GM23338 (cell line): Measurements from ENCODE around the gene MANBA. TPM values are rescaled to one million over a fixed set of nuclear protein-coding genes. Genes with fewer than 3 reads are reported as not detected.

Experiments used
- ATAC-seq: fragments of 200-7000 bp; cut with Tn5 transposase; 3 replicates; pipeline ENCODE4 v1.9.1; 2020
- DNase-seq: peaks from one replicate; pipeline ENCODE4 v3.0.0-alpha.2; 2015; ENCODE audit warnings: low spot score
- H2AFZ ChIP-seq: fragments of 200-600 bp; sonication (generic); 2 replicates; pipeline ENCODE4 v1.8.0; 2016; ENCODE audit warnings: antibody characterized with exemption, mild to moderate bottlenecking, moderate library complexity
- H3F3A ChIP-seq: fragments of 200-600 bp; sonication (generic); replicated peaks from 2 replicates; pipeline ENCODE4 v1.8.0; 2017; ENCODE audit warnings: antibody characterized with exemption, mixed run types, low read depth
- H3K27ac ChIP-seq: fragments of 200-600 bp; sonication (generic); 2 replicates; pipeline ENCODE4 v1.6.1; 2016; ENCODE audit warnings: low read depth
- H3K27me3 ChIP-seq: fragments of 200-600 bp; sonication (generic); 2 replicates; pipeline ENCODE4 v1.8.0; 2016; ENCODE audit warnings: mild to moderate bottlenecking, mixed run types, moderate library complexity; ENCODE audit not compliant: insufficient read depth
- H3K36me3 ChIP-seq: fragments of 200-600 bp; sonication (generic); 2 replicates; pipeline ENCODE4 v1.8.0; 2016; ENCODE audit warnings: mild to moderate bottlenecking; ENCODE audit not compliant: insufficient read depth
- H3K4me1 ChIP-seq: fragments of 200-600 bp; sonication (generic); 2 replicates; pipeline ENCODE4 v1.8.0; 2016; ENCODE audit warnings: mild to moderate bottlenecking, moderate library complexity; ENCODE audit not compliant: insufficient read depth
- H3K4me2 ChIP-seq: fragments of 200-600 bp; sonication (generic); 2 replicates; pipeline ENCODE4 v1.7.1; 2017; ENCODE audit warnings: mixed run types
- H3K4me3 ChIP-seq: fragments of 200-600 bp; sonication (generic); 2 replicates; pipeline ENCODE4 v1.6.1; 2016; ENCODE audit warnings: mixed run types
- H3K79me2 ChIP-seq: fragments of 200-600 bp; sonication (generic); replicated peaks from 2 replicates; pipeline ENCODE4 v1.8.0; 2017; ENCODE audit warnings: mild to moderate bottlenecking; ENCODE audit not compliant: insufficient read depth
- H3K9me2 ChIP-seq: fragments of 200-600 bp; sonication (generic); 2 replicates; pipeline ENCODE4 v1.8.0; 2017; ENCODE audit not compliant: insufficient read depth
- H4K20me1 ChIP-seq: fragments of 200-600 bp; sonication (generic); replicated peaks from 2 replicates; pipeline ENCODE4 v1.8.0; 2017; ENCODE audit warnings: mild to moderate bottlenecking; ENCODE audit not compliant: insufficient read depth
- H3K27ac Mint-ChIP-seq: 2 replicates; pipeline ENCODE4 v1.8.0; 2020; ENCODE audit warnings: inconsistent platforms, mild to moderate bottlenecking, moderate library complexity, mixed read lengths
- H3K27me3 Mint-ChIP-seq: 3 replicates; pipeline ENCODE4 v1.8.0; 2022; ENCODE audit warnings: low read depth, mild to moderate bottlenecking, moderate library complexity, mixed read lengths, inconsistent platforms; ENCODE audit not compliant: insufficient read depth, poor library complexity
- H3K36me3 Mint-ChIP-seq: 3 replicates; pipeline ENCODE4 v1.8.0; 2021; ENCODE audit warnings: low read depth, mild to moderate bottlenecking, inconsistent platforms, moderate library complexity, mixed read lengths
- H3K4me1 Mint-ChIP-seq: 3 replicates; pipeline ENCODE4 v1.8.0; 2020; ENCODE audit warnings: mild to moderate bottlenecking, inconsistent platforms, mixed read lengths
- H3K4me3 Mint-ChIP-seq: 3 replicates; pipeline ENCODE4 v1.8.0; 2021; ENCODE audit warnings: moderate library complexity, mild to moderate bottlenecking, inconsistent platforms, mixed read lengths
- H3K9me3 Mint-ChIP-seq: 3 replicates; pipeline ENCODE4 v1.8.0; 2020; ENCODE audit warnings: moderate library complexity, mild to moderate bottlenecking, inconsistent platforms, mixed read lengths
- CREB1 ChIP-seq: fragments of 250-450 bp; sonication (Bioruptor Pico); IDR thresholded peaks from 2 replicates; pipeline ENCODE4 v1.5.0; 2020; ENCODE audit warnings: low read depth, mild to moderate bottlenecking, moderate library complexity
- CTCF ChIP-seq, 2 experiments: fragments of 200-600 bp in 1 of 2; sonication (generic) in 1 of 2; conservative IDR thresholded peaks; 2 replicates each; pipeline versions ENCODE4 v1.5.1 to v1.6.1; 2016 to 2017; ENCODE audit warnings: antibody characterized with exemption in 2 of 2, low read depth in 2 of 2, mild to moderate bottlenecking in 2 of 2, moderate library complexity in 1 of 2
- ETS1 ChIP-seq: IDR thresholded peaks from 2 replicates; pipeline ENCODE4 v1.6.1; 2016; ENCODE audit warnings: antibody characterized with exemption
- EZH2 ChIP-seq: fragments of 200-600 bp; sonication (generic); IDR thresholded peaks from one replicate; pipeline ENCODE4 v1.8.0; 2017; ENCODE audit warnings: antibody characterized with exemption, mild to moderate bottlenecking, low read depth; ENCODE audit not compliant: unreplicated experiment
- EZH2phosphoT487 ChIP-seq: fragments of 200-600 bp; sonication (generic); IDR thresholded peaks from one replicate; pipeline ENCODE4 v1.8.1; 2018; ENCODE audit warnings: antibody characterized with exemption; ENCODE audit not compliant: unreplicated experiment
- JUNB ChIP-seq: IDR thresholded peaks from one replicate; pipeline ENCODE4 v1.6.1; 2016; ENCODE audit warnings: antibody characterized with exemption; ENCODE audit not compliant: unreplicated experiment
- NANOG ChIP-seq: IDR thresholded peaks from 2 replicates; pipeline ENCODE4 v1.6.1; 2016; ENCODE audit warnings: antibody characterized with exemption, borderline replicate concordance
- POLR2AphosphoS5 ChIP-seq: IDR thresholded peaks from 2 replicates; pipeline ENCODE4 v1.6.1; 2016; ENCODE audit warnings: antibody characterized with exemption, low read depth
- REST ChIP-seq: IDR thresholded peaks from one replicate; pipeline ENCODE4 v1.6.1; 2018; ENCODE audit warnings: antibody characterized with exemption; ENCODE audit not compliant: unreplicated experiment
- STAT1 ChIP-seq: IDR thresholded peaks from one replicate; pipeline ENCODE4 v1.6.1; 2016; ENCODE audit warnings: antibody characterized with exemption; ENCODE audit not compliant: unreplicated experiment
- ZNF114 ChIP-seq: fragments of 250-450 bp; sonication (Bioruptor Pico); IDR thresholded peaks from 2 replicates; pipeline ENCODE4 v1.5.0; 2020; ENCODE audit warnings: mild to moderate bottlenecking, moderate library complexity
- ZNF331 ChIP-seq: fragments of 250-450 bp; sonication (Bioruptor Pico); IDR thresholded peaks from 2 replicates; pipeline ENCODE4 v1.5.0; 2020; ENCODE audit warnings: low read depth, mild to moderate bottlenecking, moderate library complexity
- ZNF462 ChIP-seq: fragments of 250-450 bp; sonication (Bioruptor Pico); IDR thresholded peaks from 2 replicates; pipeline ENCODE4 v1.5.0; 2020; ENCODE audit warnings: mild to moderate bottlenecking, moderate library complexity
- polyA plus RNA-seq: library from polyadenylated mRNA; unstranded; fragments of >200 nt; fragmentation: Nextera tagmentation; extraction: Ambion mirVana; gene quantifications from 2 replicates; pipeline ENCODE4 v1.2.1, GENCODE V29; 2016
- total RNA-seq: library from RNA; depleted of rRNA; stranded (reverse); fragments of >200 nt; shearing (Covaris generic); gene quantifications from 2 replicates; pipeline ENCODE4 v1.2.3, GENCODE V29; 2014

Gene MANBA
- total and polyA plus RNA-seq, 2 experiments from 2014 or later, result 13.2 to 54.3 TPM

GRCh38 chr4:102789317-102789717, 28.5 kb upstream of the MANBA start:
- no peaks in the 10 kb centered on the region for H3K27me3 ChIP-seq
- Mint-ChIP-seq H3K36me3 (peaks cover 4% of the 10 kb centered on the region; the same call in 1 of the 3 replicates), H3K4me3 (no peak overlapping the region), H3K27me3 (peaks cover 10% of the 10 kb centered on the region), H3K27ac (peak overlapping the region; percentile 67; the same call in 1 of the 2 replicates), H3K9me3 (no peaks in the 10 kb centered on the region; the same call in 2 of the 3 replicates), H3K4me1 (peaks cover 8% of the 10 kb centered on the region)
- 0 out of 2 replicates have a peak, but pooled peaks cover 4% of the 10 kb centered on the region for H4K20me1 ChIP-seq
- H3F3A ChIP-seq, result no peaks in the 10 kb centered on the region; the same call in 1 of the 2 replicates
- H2AFZ ChIP-seq, result no peak overlapping the region
- no peaks in the 10 kb centered on the region for H3K36me3 ChIP-seq
- ATAC-seq, result no peak
- H3K79me2 ChIP-seq, result no peaks in the 10 kb centered on the region
- no peak overlapping the region for H3K4me2 ChIP-seq
- no peak overlapping the region for H3K4me3 ChIP-seq
- TF ChIP-seq JUNB (no peak), ETS1 (no peak), ZNF331 (CRISPR knock-in tag) (no peak), ZNF114 (CRISPR knock-in tag) (no peak), EZH2phosphoT487 (no peak), EZH2 (no peak), STAT1 (no peak), NANOG (no peak), POLR2AphosphoS5 (no peak), ZNF462 (CRISPR knock-in tag) (no peak), REST (no peak), CTCF (conservative IDR thresholded peaks at IDR 0.05; ENCODE audit: low read depth in 2 of 2) (no peak), CREB1 (CRISPR knock-in tag) (no peak)
- no peaks in the 10 kb centered on the region for H3K9me2 ChIP-seq
- DNase-seq, result no peak
- H3K27ac ChIP-seq, result no peak overlapping the region
- H3K4me1 ChIP-seq, result no peaks in the 10 kb centered on the region
